ENCODE results near the gene GPRC5B. TPM values are rescaled to one million over a fixed set of nuclear protein-coding genes. Genes with fewer than 3 reads are reported as not detected.

The GPRC5B gene
- total RNA-seq, 3 donors from 2014 or later (not counting 1 experiment from before 2014, with no cell fraction given): not detected

DNA sequence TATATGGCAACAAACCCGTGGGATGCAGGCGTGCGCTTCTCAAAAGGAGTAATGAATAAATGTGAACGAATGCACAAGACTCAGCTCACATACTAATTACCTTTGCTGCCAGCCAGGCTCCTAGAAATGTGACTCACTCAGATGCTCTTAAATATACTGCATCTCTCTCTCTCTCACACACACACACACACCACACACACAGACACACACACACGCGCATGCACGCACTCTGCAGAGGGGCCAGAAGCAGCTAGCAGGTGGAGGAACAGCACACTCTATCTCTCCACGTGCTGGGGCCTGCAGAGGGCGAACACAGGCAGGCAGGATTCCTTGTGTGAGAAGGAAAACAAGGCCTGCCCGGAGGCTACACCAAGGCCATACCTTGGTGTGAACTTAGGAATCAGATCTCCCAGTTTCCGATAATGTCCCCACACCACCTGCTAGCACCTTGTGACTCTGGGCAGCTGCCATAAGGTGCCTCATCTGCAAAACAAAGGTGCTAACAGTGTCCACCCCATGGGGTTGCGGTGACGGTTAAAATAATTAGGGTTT, 5.3 kb downstream of the GPRC5B start:
- Mint-ChIP-seq H3K4me3 (no peak overlapping the region), H3K27ac (no peak overlapping the region), H3K27me3 (ENCODE audit: low read depth in 2 of 2) (peaks cover 30 to 31% of the 10 kb centered on the region in 2 donors), H3K9me3 (no peaks in the 10 kb centered on the region), H3K36me3 (no peaks in the 10 kb centered on the region), H3K4me1 (peaks cover 0 to 5% of the 10 kb centered on the region in 2 donors)
- H3K4me1 ChIP-seq (ENCODE audit: control insufficient read depth, insufficient read depth, low read length): peaks cover 8% of the 10 kb centered on the region
- whole genome bisulfite sequencing (ENCODE audit: insufficient coverage): 78% methylated on average over 13 of the region's 13 CpGs
- H3K27me3 ChIP-seq (ENCODE audit: control insufficient read depth, insufficient read depth, low read length): peaks cover 11% of the 10 kb centered on the region
- TF ChIP-seq, protein P1, sequence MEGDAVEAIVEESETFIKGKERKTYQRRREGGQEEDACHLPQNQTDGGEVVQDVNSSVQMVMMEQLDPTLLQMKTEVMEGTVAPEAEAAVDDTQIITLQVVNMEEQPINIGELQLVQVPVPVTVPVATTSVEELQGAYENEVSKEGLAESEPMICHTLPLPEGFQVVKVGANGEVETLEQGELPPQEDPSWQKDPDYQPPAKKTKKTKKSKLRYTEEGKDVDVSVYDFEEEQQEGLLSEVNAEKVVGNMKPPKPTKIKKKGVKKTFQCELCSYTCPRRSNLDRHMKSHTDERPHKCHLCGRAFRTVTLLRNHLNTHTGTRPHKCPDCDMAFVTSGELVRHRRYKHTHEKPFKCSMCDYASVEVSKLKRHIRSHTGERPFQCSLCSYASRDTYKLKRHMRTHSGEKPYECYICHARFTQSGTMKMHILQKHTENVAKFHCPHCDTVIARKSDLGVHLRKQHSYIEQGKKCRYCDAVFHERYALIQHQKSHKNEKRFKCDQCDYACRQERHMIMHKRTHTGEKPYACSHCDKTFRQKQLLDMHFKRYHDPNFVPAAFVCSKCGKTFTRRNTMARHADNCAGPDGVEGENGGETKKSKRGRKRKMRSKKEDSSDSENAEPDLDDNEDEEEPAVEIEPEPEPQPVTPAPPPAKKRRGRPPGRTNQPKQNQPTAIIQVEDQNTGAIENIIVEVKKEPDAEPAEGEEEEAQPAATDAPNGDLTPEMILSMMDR (IDR thresholded peaks at IDR 0.05): no peak
- ATAC-seq (no peak), DNase-seq (no peak)
- H3K4me3 ChIP-seq (ENCODE audit: low read length): no peak overlapping the region
- no peaks in the 10 kb centered on the region for H3K9me3 ChIP-seq (ENCODE audit: control insufficient read depth, insufficient read depth, low read length)
- H3K27ac ChIP-seq (ENCODE audit: low read length): no peak overlapping the region
- no peaks in the 10 kb centered on the region for H3K36me3 ChIP-seq (ENCODE audit: control insufficient read depth, insufficient read depth, low read length)
- intact Hi-C loops (cut with micrococcal nuclease): no loop called here

DNA sequence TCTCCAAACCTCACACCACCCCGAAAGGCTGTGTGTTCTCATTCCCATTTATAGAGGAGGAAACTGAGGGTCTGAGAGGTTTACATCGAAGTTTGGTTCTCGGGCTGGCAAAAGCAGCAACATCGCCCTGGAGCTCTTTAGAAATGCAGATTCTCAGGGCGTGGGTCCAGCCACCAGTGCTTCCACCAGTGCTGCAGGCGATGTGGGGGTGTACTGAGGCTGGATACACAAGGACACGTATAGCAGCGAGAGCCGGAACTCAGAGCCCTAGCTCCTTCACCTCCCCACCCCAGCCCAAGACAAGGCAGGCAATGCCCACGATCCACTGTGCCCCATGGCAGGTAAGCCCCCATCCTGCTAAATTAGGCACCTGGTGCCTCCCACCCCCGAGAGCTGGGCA, 5.9 kb downstream of the GPRC5B start:
- intact Hi-C loops (cut with micrococcal nuclease): no loop called here
- Histone ChIP-seq H3K4me3 (ENCODE audit: low read length) (no peak overlapping the region), H3K36me3 (ENCODE audit: control insufficient read depth, insufficient read depth, low read length) (no peaks in the 10 kb centered on the region), H3K9me3 (ENCODE audit: control insufficient read depth, insufficient read depth, low read length) (no peaks in the 10 kb centered on the region), H3K4me1 (ENCODE audit: control insufficient read depth, insufficient read depth, low read length) (peaks cover 3% of the 10 kb centered on the region), H3K27ac (ENCODE audit: low read length) (no peak overlapping the region), H3K27me3 (ENCODE audit: control insufficient read depth, insufficient read depth, low read length) (peaks cover 10% of the 10 kb centered on the region)
- Mint-ChIP-seq H3K9me3 (no peaks in the 10 kb centered on the region), H3K36me3 (no peaks in the 10 kb centered on the region), H3K4me3 (no peak overlapping the region), H3K27ac (no peak overlapping the region), H3K27me3 (ENCODE audit: low read depth in 2 of 2) (peaks cover 32 to 35% of the 10 kb centered on the region in 2 donors), H3K4me1 (no peaks in the 10 kb centered on the region)
- ATAC-seq (no peak), DNase-seq (no peak)
- 84% methylated on average over 11 of the region's 11 CpGs for WGBS (ENCODE audit: insufficient coverage)
- TF ChIP-seq, protein P1 (IDR thresholded peaks at IDR 0.05): no peak

DNA sequence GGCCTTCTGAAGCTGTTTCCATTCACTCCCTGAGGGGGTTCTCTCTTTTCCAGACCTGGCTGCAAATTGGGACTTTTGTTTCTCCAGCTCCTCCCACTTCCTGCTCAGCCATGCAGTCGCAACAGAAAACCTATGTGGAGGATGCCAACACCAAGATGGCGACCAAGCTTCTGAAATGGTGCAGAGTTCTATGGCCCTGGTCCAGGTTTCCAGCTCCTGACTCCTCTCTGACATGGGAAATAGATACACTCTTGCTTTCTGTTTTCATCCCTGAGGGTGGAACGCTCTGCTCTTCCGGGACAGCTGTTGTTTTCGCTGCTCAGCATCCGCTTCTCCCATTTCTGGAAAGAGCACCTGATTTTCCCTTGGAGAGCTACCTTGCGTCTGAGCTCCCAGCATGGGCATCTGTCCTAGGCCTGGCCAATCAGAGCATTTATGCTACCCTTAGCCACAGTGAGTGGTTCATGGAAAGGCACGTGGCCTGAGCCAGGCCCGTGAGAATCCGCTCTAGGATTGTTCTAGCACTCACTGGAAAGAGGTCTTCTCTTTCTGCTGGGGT, 8.1 kb downstream of the GPRC5B start:
- ATAC-seq (no peak), DNase-seq (no peak)
- Histone ChIP-seq H3K9me3 (ENCODE audit: control insufficient read depth, insufficient read depth, low read length) (no peaks in the 10 kb centered on the region), H3K4me3 (ENCODE audit: low read length) (no peak overlapping the region), H3K27me3 (ENCODE audit: control insufficient read depth, insufficient read depth, low read length) (no peaks in the 10 kb centered on the region), H3K27ac (ENCODE audit: low read length) (no peak overlapping the region), H3K36me3 (ENCODE audit: control insufficient read depth, insufficient read depth, low read length) (no peaks in the 10 kb centered on the region), H3K4me1 (ENCODE audit: control insufficient read depth, insufficient read depth, low read length) (no peaks in the 10 kb centered on the region)
- TF ChIP-seq, protein P1 (IDR thresholded peaks at IDR 0.05): no peak
- H3K36me3 Mint-ChIP-seq: no peaks in the 10 kb centered on the region
- 87% methylated on average over 10 of the region's 10 CpGs for WGBS (ENCODE audit: insufficient coverage)
- no peak overlapping the region for H3K27ac Mint-ChIP-seq
- no peak overlapping the region for H3K4me3 Mint-ChIP-seq
- H3K27me3 Mint-ChIP-seq (ENCODE audit: low read depth in 2 of 2): peaks cover 18% of the 10 kb centered on the region in 2 donors
- H3K9me3 Mint-ChIP-seq: no peaks in the 10 kb centered on the region
- intact Hi-C loops (cut with micrococcal nuclease): no loop called here
- no peaks in the 10 kb centered on the region for H3K4me1 Mint-ChIP-seq

DNA sequence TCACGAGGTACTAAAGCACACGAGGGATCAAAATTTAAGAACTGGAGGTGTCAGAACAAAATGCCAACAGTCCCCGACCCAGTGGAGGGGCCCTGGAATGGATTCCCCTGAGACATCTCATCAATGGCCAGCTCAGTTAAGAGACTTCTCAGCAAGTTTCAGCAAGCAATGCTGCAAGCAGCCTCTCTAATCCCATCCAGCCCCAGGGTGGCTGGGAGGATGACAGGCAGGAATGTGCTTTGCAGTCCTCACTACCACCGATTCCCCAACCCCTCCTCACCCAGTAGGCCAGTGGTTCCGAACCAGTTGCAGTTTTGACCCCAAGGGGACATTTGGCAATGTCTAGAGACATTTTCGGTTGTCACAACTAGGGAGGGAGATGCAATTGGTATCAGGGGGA, 8.7 kb downstream of the GPRC5B start:
- ATAC-seq: no peak
- intact Hi-C loops (cut with micrococcal nuclease): no loop called here
- TF ChIP-seq, protein P1 (IDR thresholded peaks at IDR 0.05): no peak
- 77% methylated on average over 6 of the region's 6 CpGs for WGBS (ENCODE audit: insufficient coverage)
- DNase-seq: no peak
- H3K36me3 Mint-ChIP-seq: no peaks in the 10 kb centered on the region
- no peaks in the 10 kb centered on the region for H3K9me3 Mint-ChIP-seq
- Histone ChIP-seq H3K36me3 (ENCODE audit: control insufficient read depth, insufficient read depth, low read length) (no peaks in the 10 kb centered on the region), H3K27ac (ENCODE audit: low read length) (no peak overlapping the region), H3K4me3 (ENCODE audit: low read length) (no peak overlapping the region), H3K27me3 (ENCODE audit: control insufficient read depth, insufficient read depth, low read length) (no peaks in the 10 kb centered on the region), H3K4me1 (ENCODE audit: control insufficient read depth, insufficient read depth, low read length) (no peaks in the 10 kb centered on the region), H3K9me3 (ENCODE audit: control insufficient read depth, insufficient read depth, low read length) (no peaks in the 10 kb centered on the region)
- peaks cover 12 to 15% of the 10 kb centered on the region in 2 donors for H3K27me3 Mint-ChIP-seq (ENCODE audit: low read depth in 2 of 2)
- no peaks in the 10 kb centered on the region for H3K4me1 Mint-ChIP-seq
- no peak overlapping the region for H3K27ac Mint-ChIP-seq
- H3K4me3 Mint-ChIP-seq: no peak overlapping the region

Data from natural killer cell (primary cell).